Fibroblast of villous mesenchyme (primary cell): ENCODE data around the gene CDKN2AIP. TPM values are rescaled to one million over a fixed set of nuclear protein-coding genes. Genes with fewer than 3 reads are reported as not detected.

Experiments used
- DNase-seq: peaks from one replicate; pipeline ENCODE4 v3.0.0-alpha.2; 2010; ENCODE audit warnings: low read depth
- H3K4me3 ChIP-seq: 2 replicates; pipeline ENCODE4 v1.5.1; 2011; ENCODE audit warnings: low read depth, mild to moderate bottlenecking, low read length
- total RNA-seq: library from RNA; depleted of rRNA; stranded (reverse); fragments of >200 nt; gene quantifications from 2 replicates; pipeline ENCODE4 v1.2.3, GENCODE V29; 2012
- TF ChIP-seq, protein P1 (sequence below): IDR thresholded peaks from 2 replicates; pipeline ENCODE4 v1.5.1; 2012; ENCODE audit warnings: low read depth, mild to moderate bottlenecking, low read length; ENCODE audit not compliant: insufficient read depth

Gene CDKN2AIP
- total RNA-seq, 1 donor: 17.3 TPM

DNA sequence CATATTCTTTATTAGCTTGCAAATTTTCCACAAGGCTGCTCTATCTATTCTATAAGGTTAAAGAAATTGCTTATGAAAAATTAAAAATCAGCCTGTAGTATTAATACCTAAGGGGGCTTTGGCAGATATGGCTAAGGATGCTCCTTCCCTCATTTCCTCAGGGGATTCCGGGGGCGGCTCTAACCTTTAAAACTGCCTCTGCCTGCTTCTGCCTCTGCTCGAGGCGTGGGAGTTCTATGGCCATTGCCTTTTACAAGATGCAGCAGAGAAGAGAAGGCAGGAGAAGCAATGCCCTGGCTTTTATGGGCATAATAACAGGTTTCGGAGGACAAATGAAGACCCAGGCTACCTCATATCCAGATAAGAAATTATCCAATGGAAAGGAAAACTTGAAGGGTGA, 8.6 kb upstream of the CDKN2AIP start:
- TF ChIP-seq, protein P1, sequence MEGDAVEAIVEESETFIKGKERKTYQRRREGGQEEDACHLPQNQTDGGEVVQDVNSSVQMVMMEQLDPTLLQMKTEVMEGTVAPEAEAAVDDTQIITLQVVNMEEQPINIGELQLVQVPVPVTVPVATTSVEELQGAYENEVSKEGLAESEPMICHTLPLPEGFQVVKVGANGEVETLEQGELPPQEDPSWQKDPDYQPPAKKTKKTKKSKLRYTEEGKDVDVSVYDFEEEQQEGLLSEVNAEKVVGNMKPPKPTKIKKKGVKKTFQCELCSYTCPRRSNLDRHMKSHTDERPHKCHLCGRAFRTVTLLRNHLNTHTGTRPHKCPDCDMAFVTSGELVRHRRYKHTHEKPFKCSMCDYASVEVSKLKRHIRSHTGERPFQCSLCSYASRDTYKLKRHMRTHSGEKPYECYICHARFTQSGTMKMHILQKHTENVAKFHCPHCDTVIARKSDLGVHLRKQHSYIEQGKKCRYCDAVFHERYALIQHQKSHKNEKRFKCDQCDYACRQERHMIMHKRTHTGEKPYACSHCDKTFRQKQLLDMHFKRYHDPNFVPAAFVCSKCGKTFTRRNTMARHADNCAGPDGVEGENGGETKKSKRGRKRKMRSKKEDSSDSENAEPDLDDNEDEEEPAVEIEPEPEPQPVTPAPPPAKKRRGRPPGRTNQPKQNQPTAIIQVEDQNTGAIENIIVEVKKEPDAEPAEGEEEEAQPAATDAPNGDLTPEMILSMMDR: no peak
- DNase-seq: no peak
- H3K4me3 ChIP-seq: no peak overlapping the region

DNA sequence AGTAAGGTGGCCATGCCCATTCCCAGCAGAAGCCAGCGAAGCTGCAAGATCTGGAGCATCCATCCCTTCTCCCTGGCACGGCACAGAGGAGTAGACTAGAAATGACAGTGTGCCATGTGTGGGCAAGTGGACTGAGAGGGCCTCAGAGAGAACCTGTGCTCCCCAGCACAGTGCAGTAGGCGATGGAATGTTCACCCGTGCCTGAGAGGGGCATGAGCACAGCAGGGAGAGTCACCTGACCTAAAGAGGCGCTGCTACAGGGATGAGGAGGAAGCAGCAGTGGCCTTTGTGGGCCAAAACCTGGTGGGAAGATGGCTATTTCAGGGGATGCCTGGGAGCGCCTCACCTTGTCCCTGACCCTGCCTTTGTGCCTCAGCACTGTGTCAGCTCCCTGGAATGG, 8.0 kb upstream of the CDKN2AIP start:
- DNase-seq: no peak
- H3K4me3 ChIP-seq: no peak overlapping the region
- TF ChIP-seq, protein P1: no peak

DNA sequence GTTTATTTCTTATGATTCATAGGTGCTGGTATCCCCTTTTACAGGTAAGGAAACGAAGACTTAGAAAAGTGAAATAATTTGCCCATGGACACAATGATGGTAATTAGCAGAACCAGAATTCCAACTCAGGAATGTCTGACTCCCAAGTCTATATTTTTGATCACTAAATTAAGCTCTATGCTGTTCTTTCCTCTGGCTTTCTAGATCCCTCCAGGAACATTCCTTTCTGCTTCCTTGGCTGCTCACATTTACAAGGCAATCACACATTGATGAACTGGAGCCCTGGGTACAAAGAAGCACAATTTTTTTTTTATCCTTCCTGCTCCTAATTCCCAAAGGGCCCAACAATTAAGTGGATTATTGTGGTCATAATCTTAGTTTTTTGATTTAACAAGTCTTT, 7.0 kb upstream of the CDKN2AIP start:
- DNase-seq: no peak
- TF ChIP-seq, protein P1: no peak
- H3K4me3 ChIP-seq: no peak overlapping the region

DNA sequence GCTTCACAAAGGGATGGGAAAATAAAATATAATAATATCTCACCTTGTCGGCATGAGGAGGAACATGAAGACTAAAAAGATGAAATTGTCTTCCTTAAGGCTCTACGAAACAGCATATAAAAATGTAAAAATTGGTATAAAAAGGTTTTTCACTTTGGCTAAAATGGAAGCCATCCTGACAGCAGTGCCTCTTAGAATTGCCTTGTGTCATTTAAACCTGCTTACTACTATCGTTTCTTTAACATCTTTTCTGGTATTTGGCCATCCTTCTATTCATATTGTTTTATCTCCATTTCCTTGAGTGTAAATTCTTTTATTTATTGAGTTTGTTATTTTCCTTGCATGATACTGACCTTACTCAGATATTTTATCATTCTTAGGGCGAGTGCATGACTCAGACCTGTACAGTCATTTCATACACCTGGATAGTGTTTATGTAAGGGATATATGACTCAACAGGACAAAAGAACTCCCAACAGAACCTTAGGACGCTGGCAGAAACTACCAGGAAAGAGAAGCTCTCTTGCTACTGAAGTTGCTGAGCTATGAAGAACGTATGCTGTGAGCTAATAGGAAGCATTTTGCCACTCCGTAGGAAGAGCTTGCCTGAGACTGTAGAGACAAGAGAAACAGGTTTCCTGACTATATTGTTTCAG, 5.8 kb upstream of the CDKN2AIP start:
- peak; percentile 56 for DNase-seq
- no peak overlapping the region for H3K4me3 ChIP-seq
- TF ChIP-seq, protein P1: no peak

DNA sequence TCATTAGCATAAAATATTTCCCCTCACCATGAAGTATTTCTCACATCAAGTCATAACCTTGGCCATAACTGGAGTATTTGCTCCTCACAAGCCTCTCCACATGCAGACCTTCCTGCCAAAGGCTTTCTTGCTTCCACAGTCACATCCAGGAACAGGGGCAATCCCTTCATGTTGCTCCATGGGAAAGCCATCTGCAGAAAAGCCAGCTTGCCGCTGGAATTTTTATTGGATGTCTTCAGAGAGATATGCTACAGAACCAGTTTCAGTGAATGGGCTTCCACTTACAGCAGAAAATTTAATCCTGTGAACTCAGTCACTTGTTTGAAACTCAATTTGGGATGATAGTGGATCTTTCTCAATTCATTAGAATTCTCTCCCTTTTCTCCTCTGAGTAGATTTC, 3.2 kb upstream of the CDKN2AIP start:
- H3K4me3 ChIP-seq: no peak overlapping the region
- peak; percentile 89 for DNase-seq
- TF ChIP-seq, protein P1: no peak

DNA sequence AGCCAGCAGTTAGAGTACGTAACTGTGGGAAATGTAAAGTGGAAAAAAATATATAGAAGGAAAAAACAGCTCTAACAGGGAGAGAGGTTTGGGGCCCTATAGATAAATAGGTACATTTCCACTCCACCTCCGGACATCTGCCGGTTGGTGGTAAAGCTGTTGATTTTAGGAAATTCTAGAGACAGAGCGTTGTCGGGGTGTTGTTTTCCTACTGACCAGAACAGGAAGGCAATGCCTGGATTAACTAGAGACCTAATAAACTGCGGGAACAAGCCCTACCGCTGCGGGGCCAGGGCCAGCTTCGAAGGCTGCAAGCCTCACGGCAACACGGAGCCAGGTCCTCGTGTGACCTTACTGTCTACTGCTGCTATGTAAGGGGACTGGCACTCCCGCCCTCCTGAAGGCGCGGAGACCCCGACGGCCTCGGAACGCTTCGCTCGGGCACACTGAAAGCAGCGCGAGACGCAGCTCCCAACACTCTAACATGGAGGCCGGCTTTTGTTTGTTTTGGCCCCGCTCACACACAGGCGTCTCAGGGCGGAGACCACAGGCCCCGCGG, 702 bp upstream of the CDKN2AIP start:
- peak; percentile 86 for DNase-seq
- TF ChIP-seq, protein P1: no peak

DNA sequence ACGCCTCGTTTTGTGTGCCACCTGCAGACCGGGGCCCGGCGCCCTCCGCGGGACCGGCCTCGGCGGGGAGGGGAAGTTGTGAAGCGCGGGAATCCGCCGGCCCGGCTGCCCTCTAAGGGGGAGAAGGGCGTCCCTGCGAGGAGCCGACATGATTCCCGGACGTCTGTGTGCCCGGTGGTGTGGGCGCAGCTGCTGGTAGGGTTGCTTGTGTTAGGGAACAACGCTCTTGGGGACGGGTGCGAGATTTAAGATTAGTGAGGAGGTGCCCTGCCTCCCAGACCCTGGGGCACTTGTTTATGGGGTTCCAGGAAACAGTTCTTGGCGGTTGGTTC, 627 bp downstream of the CDKN2AIP start:
- TF ChIP-seq, protein P1: no peak
- peak overlapping the region; percentile 93 for H3K4me3 ChIP-seq
- DNase-seq: peak; percentile 21

More for the DNA sequence above, 702 bp upstream of the CDKN2AIP start:
- H3K4me3 ChIP-seq: peak overlapping the region; percentile 93
